ENCODE results near the gene MORN1.

Gene MORN1

DNA sequence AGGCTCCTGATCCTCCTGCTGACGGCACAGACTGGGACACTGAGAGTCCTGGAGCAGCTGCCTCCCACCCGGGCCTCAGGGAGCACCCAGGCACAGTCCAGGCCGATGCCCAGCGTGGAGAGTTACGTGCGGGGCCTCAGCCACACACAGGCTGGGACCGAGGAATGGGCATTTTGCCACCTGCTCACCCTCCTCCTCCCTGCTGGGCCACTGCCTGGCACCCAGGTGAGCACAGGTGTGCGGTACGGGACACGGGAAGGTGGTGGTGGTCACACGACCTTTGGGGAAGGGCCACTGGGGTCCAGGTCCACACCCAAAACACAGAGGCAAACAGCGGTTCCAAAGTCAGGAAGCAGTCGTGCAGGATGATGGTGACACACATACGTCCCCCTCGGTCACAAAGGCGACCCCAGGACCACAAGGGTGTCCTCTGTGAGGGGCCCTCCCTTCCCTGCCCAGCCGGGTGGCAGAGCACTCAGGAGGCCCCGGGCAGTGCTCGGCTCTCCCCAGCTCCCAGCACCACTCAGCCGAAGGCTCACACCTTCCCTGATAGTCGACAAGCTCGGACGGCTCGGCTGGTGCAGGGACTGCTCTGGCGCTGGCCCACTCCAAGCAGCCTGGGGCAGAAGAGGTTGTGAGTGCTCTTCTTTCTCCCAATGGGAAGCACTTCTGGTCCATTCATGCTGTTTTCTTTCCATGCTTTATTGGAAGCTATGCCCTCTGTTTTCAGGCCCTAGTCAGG lies 14.3 kb downstream of the MORN1 start:
- no peak overlapping the region for H2AFZ ChIP-seq (ENCODE audit: low read depth, low read length)
- H3K9ac ChIP-seq (ENCODE audit: low read length) = no peak overlapping the region
- no peak overlapping the region for H3K4me3 ChIP-seq (ENCODE audit: insufficient read depth in 1 of 2, low read depth in 1 of 2, low read length in 2 of 2)
- no peak overlapping the region for H3K18ac ChIP-seq (ENCODE audit: low read depth in 1 of 2, low read length in 2 of 2)
- no peak overlapping the region for H4K8ac ChIP-seq (ENCODE audit: low read length)
- no peak overlapping the region for H3K4me2 ChIP-seq (ENCODE audit: low read length, poor library complexity, severe bottlenecking)
- H2BK15ac ChIP-seq (ENCODE audit: low read depth, poor library complexity, severe bottlenecking) = no peak overlapping the region
- no peak overlapping the region for H3K23ac ChIP-seq (ENCODE audit: low read length in 2 of 2)
- H2BK12ac ChIP-seq (ENCODE audit: low read length in 2 of 2) = no peak overlapping the region
- no peak overlapping the region for H2AK5ac ChIP-seq (ENCODE audit: low read length, severe bottlenecking)
- H2BK120ac ChIP-seq (ENCODE audit: low read depth, low read length) = no peak overlapping the region
- peaks cover 20% of the 10 kb centered on the region for H3K4me1 ChIP-seq (ENCODE audit: control insufficient read depth, insufficient read depth, low read depth, low read length)
- no peak overlapping the region for H3K14ac ChIP-seq (ENCODE audit: low read length in 2 of 2)
- no peak overlapping the region for H2BK5ac ChIP-seq (ENCODE audit: low read depth, low read length, poor library complexity, severe bottlenecking)
- no peaks in the 10 kb centered on the region for H3K79me1 ChIP-seq (replicated peaks; ENCODE audit: low read length, poor library complexity, severe bottlenecking)
- H3K9me3 ChIP-seq (ENCODE audit: control insufficient read depth, low read length) = no peaks in the 10 kb centered on the region
- no peak overlapping the region for H3K27ac ChIP-seq (ENCODE audit: low read length, poor library complexity, severe bottlenecking)
- H3K27me3 ChIP-seq (ENCODE audit: control insufficient read depth in 1 of 2, insufficient read depth in 1 of 2, low read length in 2 of 2) = peaks cover 0 to 3% of the 10 kb centered on the region in 2 experiments
- H4K91ac ChIP-seq (ENCODE audit: low read length) = no peak overlapping the region
- DNase-seq = no peak
- 87% methylated on average over 25 of the region's 25 CpGs for WGBS
- no peak overlapping the region for H3K4ac ChIP-seq (ENCODE audit: low read depth in 1 of 2, low read length in 2 of 2)
- no peaks in the 10 kb centered on the region for H3K36me3 ChIP-seq (ENCODE audit: control insufficient read depth in 1 of 2, insufficient read depth in 2 of 2, low read depth in 1 of 2, low read length in 2 of 2)

DNA sequence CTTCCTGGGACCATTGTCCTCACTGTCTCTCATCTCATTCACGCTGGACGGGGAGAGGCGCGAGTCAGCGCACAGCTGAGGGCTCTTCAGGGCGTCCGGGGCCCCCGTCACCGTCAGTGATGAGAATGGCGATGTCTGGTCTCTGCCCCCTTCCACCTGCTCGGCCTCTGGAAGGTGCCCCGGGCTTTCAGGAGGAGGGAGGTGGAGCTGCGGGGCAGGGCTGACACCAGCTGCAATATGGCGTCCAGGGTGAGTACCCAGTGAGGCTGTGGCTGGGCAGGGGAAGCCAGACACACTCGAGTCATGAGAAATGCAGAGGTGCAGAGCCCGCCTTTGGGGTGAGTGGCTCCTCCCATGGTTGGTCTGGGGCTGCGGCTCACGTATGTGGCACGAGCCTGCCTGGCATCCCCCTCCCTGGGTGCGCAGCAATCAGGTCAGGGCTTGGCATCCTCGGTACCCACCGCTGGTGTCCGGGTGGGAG lies 15.1 kb downstream of the MORN1 start:
- Histone ChIP-seq H3K27me3 (ENCODE audit: control insufficient read depth in 1 of 2, insufficient read depth in 1 of 2, low read length in 2 of 2) (peaks cover 0 to 3% of the 10 kb centered on the region in 2 experiments), H2BK15ac (ENCODE audit: low read depth, poor library complexity, severe bottlenecking) (no peak overlapping the region), H2BK5ac (ENCODE audit: low read depth, low read length, poor library complexity, severe bottlenecking) (no peak overlapping the region), H3K18ac (ENCODE audit: low read depth in 1 of 2, low read length in 2 of 2) (no peak overlapping the region), H3K4me2 (ENCODE audit: low read length, poor library complexity, severe bottlenecking) (no peak overlapping the region), H4K8ac (ENCODE audit: low read length) (no peak overlapping the region), H2AK5ac (ENCODE audit: low read length, severe bottlenecking) (no peak overlapping the region), H3K23ac (ENCODE audit: low read length in 2 of 2) (no peak overlapping the region), H2BK12ac (ENCODE audit: low read length in 2 of 2) (no peak overlapping the region), H2BK120ac (ENCODE audit: low read depth, low read length) (no peak overlapping the region), H4K91ac (ENCODE audit: low read length) (no peak overlapping the region), H3K4ac (ENCODE audit: low read depth in 1 of 2, low read length in 2 of 2) (no peak overlapping the region), H3K4me1 (ENCODE audit: control insufficient read depth, insufficient read depth, low read depth, low read length) (peaks cover 14% of the 10 kb centered on the region), H3K4me3 (ENCODE audit: insufficient read depth in 1 of 2, low read depth in 1 of 2, low read length in 2 of 2) (no peak overlapping the region), H3K9me3 (ENCODE audit: control insufficient read depth, low read length) (no peaks in the 10 kb centered on the region), H3K79me1 (replicated peaks; ENCODE audit: low read length, poor library complexity, severe bottlenecking) (no peaks in the 10 kb centered on the region), H2AFZ (ENCODE audit: low read depth, low read length) (no peak overlapping the region), H3K27ac (ENCODE audit: low read length, poor library complexity, severe bottlenecking) (no peak overlapping the region), H3K9ac (ENCODE audit: low read length) (no peak overlapping the region), H3K14ac (ENCODE audit: low read length in 2 of 2) (no peak overlapping the region), H3K36me3 (ENCODE audit: control insufficient read depth in 1 of 2, insufficient read depth in 2 of 2, low read depth in 1 of 2, low read length in 2 of 2) (no peaks in the 10 kb centered on the region)
- DNase-seq = no peak
- 88% methylated on average over 23 of the region's 23 CpGs for WGBS

DNA sequence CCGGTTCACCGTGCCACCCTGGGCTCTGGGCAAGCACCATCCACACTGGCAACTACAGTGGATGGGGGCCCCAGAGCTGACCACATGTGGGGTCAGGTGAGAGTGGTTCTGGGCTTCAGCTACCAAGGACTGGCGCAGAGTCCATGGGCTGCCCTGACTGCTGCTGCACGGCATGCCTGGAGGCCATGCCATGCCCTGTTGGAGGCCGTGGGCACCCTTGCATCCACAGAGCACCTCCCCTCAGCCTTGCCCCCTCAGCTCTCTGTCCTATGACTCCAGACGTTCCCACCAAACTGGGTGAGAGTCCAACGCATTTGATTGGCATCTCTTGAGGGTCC lies 15.5 kb downstream of the MORN1 start:
- 82% methylated on average over 7 of the region's 7 CpGs for WGBS
- no peak overlapping the region for H3K18ac ChIP-seq (ENCODE audit: low read depth in 1 of 2, low read length in 2 of 2)
- H3K23ac ChIP-seq (ENCODE audit: low read length in 2 of 2) = no peak overlapping the region
- H2BK5ac ChIP-seq (ENCODE audit: low read depth, low read length, poor library complexity, severe bottlenecking) = no peak overlapping the region
- peaks cover 13% of the 10 kb centered on the region for H3K4me1 ChIP-seq (ENCODE audit: control insufficient read depth, insufficient read depth, low read depth, low read length)
- no peak overlapping the region for H4K8ac ChIP-seq (ENCODE audit: low read length)
- no peak overlapping the region for H3K4me3 ChIP-seq (ENCODE audit: insufficient read depth in 1 of 2, low read depth in 1 of 2, low read length in 2 of 2)
- peaks cover 0 to 3% of the 10 kb centered on the region in 2 experiments for H3K27me3 ChIP-seq (ENCODE audit: control insufficient read depth in 1 of 2, insufficient read depth in 1 of 2, low read length in 2 of 2)
- no peaks in the 10 kb centered on the region for H3K36me3 ChIP-seq (ENCODE audit: control insufficient read depth in 1 of 2, insufficient read depth in 2 of 2, low read depth in 1 of 2, low read length in 2 of 2)
- H2BK120ac ChIP-seq (ENCODE audit: low read depth, low read length) = no peak overlapping the region
- no peak overlapping the region for H2BK15ac ChIP-seq (ENCODE audit: low read depth, poor library complexity, severe bottlenecking)
- no peaks in the 10 kb centered on the region for H3K79me1 ChIP-seq (replicated peaks; ENCODE audit: low read length, poor library complexity, severe bottlenecking)
- no peaks in the 10 kb centered on the region for H3K9me3 ChIP-seq (ENCODE audit: control insufficient read depth, low read length)
- no peak overlapping the region for H3K4ac ChIP-seq (ENCODE audit: low read depth in 1 of 2, low read length in 2 of 2)
- no peak overlapping the region for H3K14ac ChIP-seq (ENCODE audit: low read length in 2 of 2)
- no peak overlapping the region for H2BK12ac ChIP-seq (ENCODE audit: low read length in 2 of 2)
- H3K4me2 ChIP-seq (ENCODE audit: low read length, poor library complexity, severe bottlenecking) = no peak overlapping the region
- no peak for DNase-seq
- no peak overlapping the region for H3K27ac ChIP-seq (ENCODE audit: low read length, poor library complexity, severe bottlenecking)
- no peak overlapping the region for H2AFZ ChIP-seq (ENCODE audit: low read depth, low read length)
- H3K9ac ChIP-seq (ENCODE audit: low read length) = no peak overlapping the region
- H4K91ac ChIP-seq (ENCODE audit: low read length) = no peak overlapping the region
- H2AK5ac ChIP-seq (ENCODE audit: low read length, severe bottlenecking) = no peak overlapping the region

DNA sequence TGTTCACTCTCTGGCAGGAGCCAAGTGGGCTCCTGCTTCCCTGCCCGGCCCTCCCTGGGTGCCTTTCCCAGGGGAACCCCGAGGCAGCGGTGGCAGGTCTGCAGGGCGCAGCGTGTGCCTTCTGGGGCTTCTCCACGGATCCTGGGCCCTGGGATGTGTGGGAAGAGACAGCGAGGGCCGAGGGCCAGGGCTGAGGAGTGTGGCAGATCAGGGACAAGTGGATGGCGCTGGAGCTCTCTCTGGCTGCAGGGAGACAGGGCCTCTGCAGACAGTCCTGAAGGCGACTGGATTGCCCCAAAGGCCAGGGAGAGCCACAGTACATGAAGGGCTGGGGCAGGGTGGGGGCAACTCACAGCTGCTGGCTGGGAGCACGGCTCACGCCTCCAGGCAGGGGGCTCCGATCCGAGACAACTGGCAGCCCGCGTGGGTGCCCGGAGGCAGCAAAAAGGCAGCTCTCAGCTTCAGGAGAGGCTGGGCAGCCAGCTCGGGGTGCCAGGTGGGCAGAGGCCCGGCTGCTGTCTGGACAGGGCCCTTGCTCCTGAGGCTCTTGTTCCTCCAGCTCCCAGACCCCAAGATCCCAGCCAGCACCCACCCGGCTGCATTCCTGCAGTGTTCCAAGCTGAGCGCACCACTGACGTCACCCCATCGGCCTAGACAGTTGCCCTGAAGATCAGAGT lies 16.0 kb downstream of the MORN1 start:
- H3K27ac ChIP-seq (ENCODE audit: low read length, poor library complexity, severe bottlenecking) = no peak overlapping the region
- H4K8ac ChIP-seq (ENCODE audit: low read length) = no peak overlapping the region
- no peak overlapping the region for H3K23ac ChIP-seq (ENCODE audit: low read length in 2 of 2)
- no peak overlapping the region for H3K4me2 ChIP-seq (ENCODE audit: low read length, poor library complexity, severe bottlenecking)
- H4K91ac ChIP-seq (ENCODE audit: low read length) = no peak overlapping the region
- H2BK120ac ChIP-seq (ENCODE audit: low read depth, low read length) = no peak overlapping the region
- no peak overlapping the region for H2BK5ac ChIP-seq (ENCODE audit: low read depth, low read length, poor library complexity, severe bottlenecking)
- no peak overlapping the region for H3K4me3 ChIP-seq (ENCODE audit: insufficient read depth in 1 of 2, low read depth in 1 of 2, low read length in 2 of 2)
- no peaks in the 10 kb centered on the region for H3K79me1 ChIP-seq (replicated peaks; ENCODE audit: low read length, poor library complexity, severe bottlenecking)
- H3K36me3 ChIP-seq (ENCODE audit: control insufficient read depth in 1 of 2, insufficient read depth in 2 of 2, low read depth in 1 of 2, low read length in 2 of 2) = no peaks in the 10 kb centered on the region
- H2BK12ac ChIP-seq (ENCODE audit: low read length in 2 of 2) = no peak overlapping the region
- no peak overlapping the region for H2AK5ac ChIP-seq (ENCODE audit: low read length, severe bottlenecking)
- no peak overlapping the region for H2AFZ ChIP-seq (ENCODE audit: low read depth, low read length)
- no peaks in the 10 kb centered on the region for H3K9me3 ChIP-seq (ENCODE audit: control insufficient read depth, low read length)
- H3K27me3 ChIP-seq (ENCODE audit: control insufficient read depth in 1 of 2, insufficient read depth in 1 of 2, low read length in 2 of 2) = peaks cover 0 to 3% of the 10 kb centered on the region in 2 experiments
- no peak overlapping the region for H3K4ac ChIP-seq (ENCODE audit: low read depth in 1 of 2, low read length in 2 of 2)
- WGBS = 91% methylated on average over 23 of the region's 23 CpGs
- H2BK15ac ChIP-seq (ENCODE audit: low read depth, poor library complexity, severe bottlenecking) = no peak overlapping the region
- H3K14ac ChIP-seq (ENCODE audit: low read length in 2 of 2) = no peak overlapping the region
- H3K4me1 ChIP-seq (ENCODE audit: control insufficient read depth, insufficient read depth, low read depth, low read length) = peaks cover 13% of the 10 kb centered on the region
- no peak overlapping the region for H3K9ac ChIP-seq (ENCODE audit: low read length)
- no peak for DNase-seq
- no peak overlapping the region for H3K18ac ChIP-seq (ENCODE audit: low read depth in 1 of 2, low read length in 2 of 2)
